Measurements from ENCODE around the gene ANKRD23.
"Not testable (repeated sequence)": the region's sequence is repeated elsewhere in the genome, so short reads cannot be mapped to it uniquely, and the experiment has no call there.

Gene ANKRD23

DNA sequence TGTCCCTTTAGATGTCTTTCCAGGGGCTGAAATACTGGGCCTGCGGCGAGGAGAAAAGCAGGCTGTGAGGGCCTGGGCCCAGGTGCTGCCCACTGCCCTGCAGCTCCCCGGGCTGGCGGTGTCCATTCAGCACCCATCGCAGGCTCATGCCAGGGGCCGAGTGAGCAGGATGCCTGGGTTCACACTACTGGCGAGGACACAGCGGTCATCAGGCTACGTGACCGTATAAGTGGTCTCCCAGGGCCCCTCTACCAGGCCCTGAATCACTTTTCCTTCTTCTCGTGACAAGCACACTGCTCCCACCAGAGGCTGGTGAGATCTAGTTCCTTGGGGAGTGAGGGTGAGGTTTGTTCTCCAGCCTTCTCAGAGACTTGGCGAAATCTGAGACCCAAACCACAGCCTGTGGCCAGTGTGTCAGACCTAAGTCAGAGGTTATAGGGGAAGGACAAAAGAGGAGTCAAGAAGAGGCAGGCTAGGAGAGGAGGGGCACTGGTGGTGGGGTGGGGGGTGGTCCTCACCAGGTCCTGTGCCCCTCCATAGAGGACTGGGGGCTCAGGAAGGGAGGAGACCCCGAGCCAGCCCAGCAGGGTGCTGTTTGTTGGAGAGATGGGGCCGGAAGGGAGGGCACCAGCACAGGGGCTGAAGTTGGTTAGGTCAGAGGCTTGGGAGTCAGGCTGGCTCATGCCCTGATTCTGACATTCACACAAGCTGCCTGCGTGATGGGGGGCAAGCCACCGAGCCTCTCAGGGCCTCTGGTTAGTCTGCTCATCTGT lies 32.6 kb upstream of the ANKRD23 start:
- DNase-seq = no peak

- DNase-seq = no peak
Observed at GRCh38 chr2:96875498-96876268, 31.9 kb upstream of the ANKRD23 start.

DNA sequence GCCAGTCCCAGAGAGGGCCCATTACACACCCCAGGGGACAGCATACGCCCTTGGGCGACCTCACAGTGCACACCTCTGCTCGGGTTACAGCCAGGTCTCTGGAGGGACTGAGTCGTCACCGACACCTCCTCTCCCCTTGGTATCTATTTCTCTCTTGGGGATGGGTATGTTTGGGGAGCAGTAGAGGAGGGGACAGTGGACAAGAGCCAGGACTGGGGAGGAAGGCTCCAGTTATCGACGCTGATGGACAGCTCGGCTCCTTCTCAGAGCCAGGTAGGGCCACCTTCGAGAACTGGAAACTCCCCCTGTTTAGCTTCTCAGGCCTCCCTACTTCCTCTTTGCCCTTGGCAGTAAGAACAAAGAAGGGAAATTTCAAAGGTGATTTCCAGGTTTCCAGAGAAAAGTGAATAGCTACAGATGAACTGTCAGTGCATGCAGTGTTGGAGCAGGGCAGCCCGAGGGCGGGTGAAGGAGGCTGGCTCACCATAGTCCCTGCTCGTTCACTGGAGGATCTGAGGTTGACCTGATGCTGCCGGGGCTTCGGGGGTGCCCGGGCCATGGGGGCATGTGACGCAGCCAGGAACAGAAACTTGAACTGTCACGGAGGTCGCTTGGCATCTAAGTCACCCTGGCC lies 30.5 kb upstream of the ANKRD23 start:
- no peak for DNase-seq

DNA sequence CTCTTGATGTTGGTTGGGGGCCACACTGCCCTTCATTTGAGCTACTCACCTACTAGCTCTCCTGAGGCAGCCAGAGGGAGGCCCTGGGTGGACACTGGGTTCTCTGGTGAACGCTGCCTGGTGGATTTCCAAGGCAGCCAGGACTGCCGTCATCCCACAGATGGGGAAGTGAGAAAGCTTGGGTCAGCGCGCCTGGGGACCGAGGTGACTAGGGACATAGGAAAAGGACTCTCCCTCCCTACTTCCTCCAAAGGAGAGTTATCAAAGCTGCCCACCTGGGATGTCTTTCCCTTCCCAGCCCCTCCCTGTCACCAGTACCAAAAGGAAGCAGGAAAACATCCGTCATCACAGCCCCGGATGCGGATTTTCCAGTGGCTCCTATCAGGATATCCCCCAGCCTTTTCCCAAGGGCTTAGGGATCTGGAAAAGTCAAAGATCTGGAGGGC lies 29.9 kb upstream of the ANKRD23 start:
- DNase-seq = no peak

DNA sequence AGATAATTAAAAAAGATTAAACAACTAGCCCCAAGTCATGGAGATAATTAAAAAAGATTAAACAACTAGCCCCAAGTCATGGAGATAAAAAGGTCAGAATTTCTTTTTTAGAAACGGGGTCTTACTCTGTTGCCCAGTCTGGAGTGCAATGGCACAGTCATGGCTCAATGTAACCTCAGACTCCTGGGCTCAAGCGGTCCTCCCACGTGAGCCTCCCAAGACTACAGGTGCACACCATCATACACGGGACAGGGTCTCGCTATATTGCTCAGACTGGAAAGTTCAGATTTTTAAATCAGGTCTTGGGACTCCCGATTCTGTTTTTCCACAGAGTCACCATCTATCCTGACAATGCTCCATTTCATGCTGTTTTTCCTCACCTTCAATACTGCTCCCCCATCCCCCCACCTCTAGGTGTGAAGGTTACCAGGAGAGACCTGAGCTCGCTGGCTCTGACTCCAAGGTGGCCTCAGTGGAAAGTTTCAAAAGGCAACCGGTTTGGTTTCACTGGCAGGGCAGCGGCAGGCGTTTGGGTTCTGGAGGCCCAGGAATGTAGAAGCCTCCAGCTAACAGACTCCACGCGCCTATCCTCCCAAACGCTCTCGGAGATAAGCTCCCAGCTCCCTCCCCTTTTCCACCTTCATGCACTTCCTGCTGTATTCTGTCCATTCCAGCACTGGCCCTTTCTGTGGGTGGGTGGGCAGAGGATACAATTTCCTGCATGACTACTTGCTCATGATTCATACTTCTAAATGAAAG lies 28.9 kb upstream of the ANKRD23 start:
- no peak for DNase-seq

GRCh38 chr2:96870626-96871255 lies 26.9 kb upstream of the ANKRD23 start:
- peak; percentile 81 for DNase-seq

- DNase-seq = peak; percentile 83
Observed at GRCh38 chr2:96869822-96870625, 26.2 kb upstream of the ANKRD23 start, which contains the start of gene SEMA4C. SEMA4C (minus strand) TSS chr2:96870080; CDS start chr2:96867886, 2,194 bp downstream.

- DNase-seq = no peak
Observed at GRCh38 chr2:96869281-96869821, 25.5 kb upstream of the ANKRD23 start.

DNA sequence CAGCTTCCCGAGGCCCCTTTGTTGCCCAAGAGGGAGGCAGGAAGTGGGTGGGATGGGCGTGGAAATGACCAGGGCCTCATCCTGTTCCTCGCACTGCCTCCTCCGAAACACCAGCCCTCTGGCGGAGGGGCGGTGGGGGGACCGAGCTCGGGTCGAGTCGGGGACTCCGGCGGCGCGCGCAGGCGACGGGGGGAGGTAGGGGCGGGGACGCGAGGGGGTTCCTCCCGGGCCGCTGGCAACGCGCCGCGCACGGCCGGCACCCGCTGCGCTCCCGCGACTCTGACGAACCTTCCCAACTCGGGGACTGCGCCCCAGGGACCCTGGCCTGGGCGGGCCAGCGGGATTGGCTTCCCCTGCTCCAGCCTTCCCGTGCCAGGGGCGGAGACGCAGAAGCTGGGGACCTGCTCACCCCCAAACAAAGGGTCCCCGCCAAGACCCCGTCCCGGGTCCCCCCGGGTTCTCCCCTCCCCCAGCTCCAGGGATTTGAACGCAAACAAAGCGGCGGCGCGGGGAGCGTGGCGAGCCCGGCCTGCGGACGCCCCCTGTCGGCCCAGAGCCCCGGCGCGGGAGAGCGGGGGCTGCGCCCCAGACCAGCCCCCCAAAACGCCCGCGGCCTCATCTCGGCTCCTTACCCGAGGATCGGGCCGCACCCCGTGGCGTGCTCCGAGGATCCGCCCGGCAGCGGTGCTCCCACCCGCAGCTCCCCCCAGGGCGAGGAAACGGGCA lies 24.9 kb upstream of the ANKRD23 start:
- peak; percentile 82 for DNase-seq

DNA sequence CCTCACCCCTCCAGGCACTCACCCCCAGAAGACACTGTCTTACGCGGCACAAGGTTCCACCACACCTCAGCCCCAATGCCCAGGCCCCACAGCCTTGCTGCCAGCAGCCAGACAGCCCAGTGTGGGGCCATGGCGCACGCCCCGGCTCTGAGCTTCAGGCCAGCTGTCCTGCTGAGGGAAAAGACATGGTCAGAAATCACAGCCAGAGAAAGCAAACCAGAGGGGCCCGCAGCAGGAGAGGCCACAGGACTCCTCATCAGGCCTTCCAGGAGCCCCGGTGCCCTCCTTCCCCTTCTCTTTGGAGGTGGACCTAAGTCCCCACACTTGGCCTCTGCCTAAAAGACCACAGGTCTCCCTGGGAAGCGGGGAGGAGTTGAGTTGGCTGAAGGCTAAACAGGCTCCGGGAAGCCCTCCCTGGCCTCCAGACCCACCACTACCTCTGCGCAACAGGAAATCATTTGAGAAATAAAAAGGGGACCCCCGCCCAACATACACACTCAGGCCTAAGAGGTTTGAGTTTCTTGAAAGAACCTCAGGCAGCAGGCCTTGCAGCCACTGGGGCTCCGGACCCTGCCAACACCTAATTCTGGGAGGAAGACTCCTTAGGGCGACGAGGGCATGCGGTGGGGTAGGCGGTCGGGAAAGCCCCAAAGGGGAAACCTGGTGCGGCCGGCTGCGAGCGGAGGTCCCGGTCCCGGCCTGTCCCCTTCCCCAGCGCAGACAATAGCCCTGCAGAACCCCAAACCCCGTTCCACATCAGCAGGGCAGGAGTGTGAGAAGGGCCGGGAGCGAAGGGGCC lies 24.1 kb upstream of the ANKRD23 start:
- DNase-seq = peak; percentile 70

DNA sequence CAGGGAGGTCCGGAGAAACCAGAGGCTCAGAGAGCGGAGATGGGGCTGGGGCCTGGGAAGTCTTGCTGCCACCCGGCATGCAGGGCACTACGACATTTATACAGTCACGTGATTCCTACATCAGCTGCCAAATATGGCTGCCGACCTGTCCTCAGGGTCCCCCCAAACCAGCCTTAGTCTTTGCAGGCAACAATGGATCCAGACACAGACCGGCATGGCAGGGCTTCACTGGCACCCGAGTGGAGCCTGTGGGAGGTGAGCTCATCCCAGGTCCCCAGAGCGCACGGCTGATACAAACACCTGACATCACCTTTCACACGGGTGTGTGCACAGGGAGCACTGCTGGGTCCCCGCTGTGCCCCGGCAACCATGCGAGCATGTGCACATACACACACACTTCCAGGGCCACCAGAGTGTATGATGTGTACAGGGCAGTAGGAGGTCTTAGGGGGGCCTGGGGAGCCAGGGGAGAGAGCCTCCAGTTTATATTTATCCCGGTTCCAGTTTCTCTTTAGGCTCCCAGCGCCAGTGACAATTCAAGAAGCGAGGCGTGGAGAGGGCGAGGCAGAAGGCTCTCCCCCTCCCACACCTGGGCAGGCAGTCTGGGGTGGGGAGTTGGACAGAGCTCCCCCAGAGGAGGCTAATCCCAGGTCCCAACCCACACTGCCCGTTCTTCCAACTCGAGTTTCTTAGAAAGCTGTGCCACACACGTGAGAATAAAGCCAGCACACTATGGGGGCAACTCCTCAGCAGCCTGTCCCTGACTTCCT lies 23.4 kb upstream of the ANKRD23 start:
- DNase-seq = no peak

GRCh38 chr2:96866586-96866985 lies 22.8 kb upstream of the ANKRD23 start:
- no peak for DNase-seq

- no peak for DNase-seq
Observed at GRCh38 chr2:96866149-96866548, 22.3 kb upstream of the ANKRD23 start.

- no peak for DNase-seq
Observed at GRCh38 chr2:96865654-96866053, 21.8 kb upstream of the ANKRD23 start.

GRCh38 chr2:96864343-96865091 lies 20.7 kb upstream of the ANKRD23 start:
- DNase-seq = no peak

GRCh38 chr2:96863575-96864342 lies 19.9 kb upstream of the ANKRD23 start:
- DNase-seq = no peak

DNA sequence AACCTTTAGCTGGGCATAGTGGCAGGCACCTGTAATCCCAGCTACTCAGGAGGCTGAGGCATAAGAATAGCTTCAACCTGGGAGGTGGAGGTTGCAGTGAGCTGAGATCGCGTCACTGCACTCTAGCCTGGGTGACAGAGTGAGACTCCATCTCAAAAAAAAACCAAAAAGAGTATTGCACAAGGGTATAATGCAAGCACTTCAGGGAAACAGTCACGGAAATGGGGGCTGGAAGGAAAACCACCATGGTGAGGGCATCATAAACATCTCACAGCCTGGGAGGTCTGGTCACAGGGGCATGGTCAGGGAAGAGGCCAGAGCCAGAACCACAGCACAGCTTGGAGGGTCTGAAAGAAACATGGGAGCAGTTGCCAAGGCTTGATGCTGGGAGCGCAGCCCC lies 19.2 kb upstream of the ANKRD23 start:
- not testable (repeated sequence) for DNase-seq
